ENCODE results near the gene RAB40B. TPM values are rescaled to one million over a fixed set of nuclear protein-coding genes. Genes with fewer than 3 reads are reported as not detected.
A peak's percentile ranks its signal among the peaks of the same experiment; 100 is the strongest.

RAB40B gene
- total RNA-seq, 3 donors from 2014 or later, result 21.0 to 52.4 (median 23.9) TPM

- Histone ChIP-seq H3K4me3 (no peak overlapping the region), H3K9me3 (no peaks in the 10 kb centered on the region), H3K4me1 (ENCODE audit: low read depth) (peaks cover 11% of the 10 kb centered on the region), H3K36me3 (ENCODE audit: low read depth) (no peaks in the 10 kb centered on the region)
- ATAC-seq (no peak), DNase-seq (peak in 2 of 3 donors; percentile 21 to 45)
- TF ChIP-seq CTCF (IDR thresholded peaks at IDR 0.05), result no peak
- intact Hi-C loops (cut with DNase I, micrococcal nuclease), result no loop called here
Observed at GRCh38 chr17:82667668-82668000, 30.9 kb downstream of the RAB40B start.

DNA sequence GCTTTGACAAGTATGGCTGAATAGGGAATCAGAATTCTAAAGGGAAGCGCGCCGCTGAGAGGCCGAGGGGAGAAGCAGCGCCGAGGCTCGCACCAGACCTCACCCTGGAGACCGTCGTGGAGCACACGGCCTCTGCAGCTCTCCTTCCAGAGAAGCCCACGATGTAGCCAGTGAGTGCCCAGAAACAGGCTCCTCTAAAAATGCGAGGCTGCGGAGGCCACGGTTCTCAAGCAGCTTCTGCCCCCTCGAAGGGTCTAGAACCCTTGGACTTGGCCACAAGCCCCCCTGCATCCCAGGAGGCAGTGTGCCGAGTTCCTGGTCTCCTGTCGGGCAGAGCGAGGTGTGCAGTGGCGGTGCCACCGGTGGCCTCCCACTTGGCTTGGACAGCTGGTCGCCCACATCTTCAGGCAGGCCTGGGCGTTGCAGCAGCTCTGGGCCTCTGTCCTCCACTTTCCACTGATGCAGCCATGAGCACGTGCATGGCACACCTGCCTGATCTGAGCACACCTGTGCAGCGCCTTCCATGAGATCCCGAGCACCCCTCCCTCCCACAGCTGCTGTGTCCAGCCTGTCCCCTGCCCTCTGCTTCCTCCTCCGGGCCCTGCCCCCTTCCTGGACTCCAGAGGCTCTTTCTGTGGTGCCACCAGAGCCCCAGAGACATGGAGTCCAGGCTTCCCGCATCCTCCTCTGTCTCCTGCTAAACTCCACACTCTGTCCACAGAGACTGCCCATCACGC lies 31.4 kb downstream of the RAB40B start:
- no peak overlapping the region for H3K4me3 ChIP-seq
- intact Hi-C loops (cut with DNase I, micrococcal nuclease), result no loop called here
- no peaks in the 10 kb centered on the region for H3K36me3 ChIP-seq (ENCODE audit: low read depth)
- peaks cover 8% of the 10 kb centered on the region for H3K4me1 ChIP-seq (ENCODE audit: low read depth)
- no peak for TF ChIP-seq CTCF (IDR thresholded peaks at IDR 0.05)
- H3K9me3 ChIP-seq, result no peaks in the 10 kb centered on the region
- ATAC-seq (no peak), DNase-seq (peak in 1 of 3 donors; percentile 44)

DNA sequence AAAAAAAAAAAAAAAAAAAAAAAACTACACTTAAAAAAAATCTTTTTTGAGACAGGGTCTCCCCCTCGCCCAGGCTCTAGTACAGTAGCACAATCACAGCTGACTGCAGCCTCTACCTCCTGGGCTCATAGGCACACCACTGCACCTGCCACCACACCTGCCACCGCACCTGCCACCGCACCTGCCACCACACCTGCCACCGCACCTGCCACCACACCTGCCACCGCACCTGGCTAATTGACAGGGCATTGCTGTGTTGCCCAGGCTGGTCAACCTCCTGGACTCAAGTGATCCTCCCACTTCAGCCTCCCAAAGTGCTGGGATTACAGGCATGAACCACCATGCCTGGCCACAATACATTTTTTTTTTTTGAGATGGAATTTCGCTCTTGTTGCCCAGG lies 32.6 kb downstream of the RAB40B start:
- peaks cover 8% of the 10 kb centered on the region for H3K4me1 ChIP-seq (ENCODE audit: low read depth)
- no peak overlapping the region for H3K4me3 ChIP-seq
- no peak for ATAC-seq
- no peak for TF ChIP-seq CTCF (IDR thresholded peaks at IDR 0.05)
- intact Hi-C loops (cut with DNase I, micrococcal nuclease), result no loop called here
- H3K9me3 ChIP-seq, result no peaks in the 10 kb centered on the region
- peak in 2 of 3 donors; percentile 32 to 48 for DNase-seq
- H3K36me3 ChIP-seq (ENCODE audit: low read depth), result no peaks in the 10 kb centered on the region

DNA sequence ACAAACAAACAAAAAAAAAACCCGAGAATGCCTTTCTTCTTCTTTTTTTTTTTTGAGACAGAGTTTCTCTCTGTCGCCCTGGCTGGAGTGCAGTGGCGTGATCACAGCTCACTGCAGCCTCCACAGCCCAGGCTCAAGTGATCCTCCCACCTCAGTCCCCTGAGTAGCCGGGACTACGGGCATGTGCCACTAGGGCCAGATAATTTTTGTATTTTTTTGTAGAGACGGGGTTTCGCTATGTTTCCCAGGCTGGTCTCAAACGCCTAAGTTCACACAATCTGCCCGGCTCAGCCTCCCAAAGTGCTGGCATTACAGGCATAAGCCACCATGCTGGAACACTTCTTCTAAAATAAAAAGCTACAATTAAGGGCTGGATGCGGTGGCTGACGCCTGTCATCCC lies 33.3 kb downstream of the RAB40B start:
- Histone ChIP-seq H3K4me3 (no peak overlapping the region), H3K36me3 (ENCODE audit: low read depth) (no peaks in the 10 kb centered on the region), H3K4me1 (ENCODE audit: low read depth) (peaks cover 4% of the 10 kb centered on the region), H3K9me3 (no peaks in the 10 kb centered on the region)
- ATAC-seq (no peak), DNase-seq (peak in 2 of 3 donors; percentile 9 to 11)
- TF ChIP-seq CTCF (IDR thresholded peaks at IDR 0.05), result no peak
- intact Hi-C loops (cut with DNase I, micrococcal nuclease), result no loop called here

GRCh38 chr17:82664701-82665182 lies 33.8 kb downstream of the RAB40B start:
- intact Hi-C loops (cut with DNase I, micrococcal nuclease), result no loop called here
- no peak for TF ChIP-seq CTCF (IDR thresholded peaks at IDR 0.05)
- Histone ChIP-seq H3K36me3 (ENCODE audit: low read depth) (no peaks in the 10 kb centered on the region), H3K9me3 (no peaks in the 10 kb centered on the region), H3K4me3 (no peak overlapping the region), H3K4me1 (ENCODE audit: low read depth) (peaks cover 4% of the 10 kb centered on the region)
- no peak for ATAC-seq
- peak in 1 of 3 donors; percentile 40 for DNase-seq

GRCh38 chr17:82664276-82664575 lies 34.3 kb downstream of the RAB40B start:
- no peak for TF ChIP-seq CTCF (IDR thresholded peaks at IDR 0.05)
- DNase-seq, result no peak
- peaks cover 4% of the 10 kb centered on the region for H3K4me1 ChIP-seq (ENCODE audit: low read depth)
- ATAC-seq, result no peak
- H3K9me3 ChIP-seq, result no peaks in the 10 kb centered on the region
- no peak overlapping the region for H3K4me3 ChIP-seq
- no peaks in the 10 kb centered on the region for H3K36me3 ChIP-seq (ENCODE audit: low read depth)
- intact Hi-C loops (cut with DNase I, micrococcal nuclease), result no loop called here

Measured in mucosa of descending colon (tissue), 3 donors.